HG02870 (cell line): Measurements from ENCODE around the gene SUSD2.
"Not testable (repeated sequence)": the region's sequence is repeated elsewhere in the genome, so short reads cannot be mapped to it uniquely, and the experiment has no call there.

Experiments
- ATAC-seq: cut with Tn5 transposase; IDR thresholded peaks from one replicate; pipeline ENCODE4 v1.9.1; 2021; ENCODE audit warnings: mild to moderate bottlenecking, moderate library complexity; ENCODE audit not compliant: unreplicated experiment

Gene SUSD2

DNA sequence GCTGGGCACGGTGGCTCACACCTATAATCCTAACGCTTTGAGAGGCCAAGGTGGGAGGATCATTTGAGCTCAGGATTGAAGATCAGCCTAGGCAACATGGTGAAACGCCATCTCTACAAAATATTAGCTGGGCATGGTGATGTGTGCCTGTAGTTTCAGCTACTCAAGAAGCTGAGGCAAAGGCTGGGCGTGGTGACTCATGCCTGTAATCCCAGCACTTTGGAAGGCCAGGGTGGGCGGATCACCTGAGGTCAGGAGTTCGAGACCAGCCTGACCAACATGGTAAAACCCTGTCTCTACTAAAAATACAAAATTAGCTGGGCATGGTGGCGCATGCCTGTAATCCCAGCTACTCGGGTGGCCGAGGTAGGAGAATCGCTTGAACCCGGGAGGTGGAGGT, 29.1 kb downstream of the SUSD2 start:
- not testable (repeated sequence) for ATAC-seq

DNA sequence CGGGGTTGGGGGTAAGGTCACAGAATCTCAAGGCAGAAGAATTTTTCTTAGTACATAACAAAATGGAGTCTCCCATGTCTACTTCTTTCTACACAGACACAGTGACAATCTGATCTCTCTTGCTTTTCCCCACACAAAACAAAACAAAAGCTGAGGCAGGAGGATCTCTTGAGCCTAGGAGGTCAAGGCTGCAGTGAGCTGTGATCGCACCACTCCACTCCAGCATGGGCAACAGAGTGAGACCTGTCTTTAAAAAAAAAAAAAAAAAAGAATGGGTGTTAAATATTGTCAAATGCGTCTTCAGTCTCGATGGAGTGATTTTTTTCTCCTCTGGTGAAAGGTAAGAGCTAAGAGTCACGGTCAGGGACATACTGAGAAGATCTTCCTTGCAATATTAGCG, 30.4 kb downstream of the SUSD2 start:
- ATAC-seq, result not testable (repeated sequence)

DNA sequence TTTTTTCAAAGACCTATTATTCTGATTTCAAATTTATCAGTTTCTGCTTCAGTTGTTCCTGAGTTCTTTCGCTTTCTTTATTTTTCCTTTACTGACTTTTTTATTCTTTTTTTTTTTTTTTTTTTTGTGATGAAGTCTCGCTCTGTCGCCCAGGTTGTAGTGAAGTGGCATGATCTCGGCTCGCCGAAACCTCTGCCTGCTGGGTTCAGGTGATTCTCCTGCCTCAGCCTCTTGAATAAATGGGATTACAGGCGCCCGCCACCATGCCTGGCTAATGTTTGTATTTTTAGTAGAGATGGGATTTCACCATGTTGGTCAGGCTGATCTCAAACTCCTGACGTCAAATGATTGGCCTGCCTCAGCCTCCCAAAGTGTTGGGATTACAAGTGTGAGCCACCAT, 31.8 kb downstream of the SUSD2 start:
- not testable (repeated sequence) for ATAC-seq

DNA sequence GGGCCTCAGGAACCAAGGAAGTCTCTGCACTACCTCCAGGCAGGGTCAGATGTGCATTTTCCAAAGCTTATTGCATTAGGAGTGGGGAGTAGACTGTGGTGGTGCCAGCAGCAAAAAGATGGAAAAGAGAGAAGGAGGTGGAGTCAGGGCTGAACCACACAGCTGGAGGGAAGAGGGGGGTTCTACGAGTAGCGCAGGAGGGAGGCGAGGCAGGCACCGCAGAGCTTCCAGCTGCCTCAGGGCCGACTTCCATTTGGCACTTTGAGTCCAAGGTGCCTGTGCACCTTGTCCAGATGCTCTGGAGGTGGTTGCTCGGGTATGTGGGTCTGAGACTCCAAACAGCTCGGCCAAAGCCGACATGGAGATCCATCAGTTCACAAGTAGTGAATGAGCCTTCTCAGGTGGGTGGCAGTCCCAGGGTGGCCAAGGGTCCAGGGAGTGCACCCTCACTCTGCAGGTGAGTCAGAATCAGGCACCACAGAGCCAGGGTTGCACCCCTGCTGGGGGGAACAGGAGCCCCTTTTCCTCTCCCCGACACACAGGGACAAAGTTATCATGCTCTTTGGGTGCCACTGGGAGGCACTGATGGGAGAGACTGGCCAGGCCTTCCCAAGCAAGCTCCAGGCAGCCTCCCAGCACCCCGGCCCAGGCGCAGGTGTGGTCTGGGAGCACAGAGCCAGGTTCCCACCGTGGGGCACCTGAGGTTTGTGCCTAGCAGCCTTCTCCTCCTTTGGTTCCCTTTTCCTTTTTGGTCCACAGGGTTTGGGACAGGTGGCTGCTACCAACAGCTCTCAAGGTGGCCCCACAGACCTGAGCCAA, 33.4 kb downstream of the SUSD2 start:
- ATAC-seq, result no peak

DNA sequence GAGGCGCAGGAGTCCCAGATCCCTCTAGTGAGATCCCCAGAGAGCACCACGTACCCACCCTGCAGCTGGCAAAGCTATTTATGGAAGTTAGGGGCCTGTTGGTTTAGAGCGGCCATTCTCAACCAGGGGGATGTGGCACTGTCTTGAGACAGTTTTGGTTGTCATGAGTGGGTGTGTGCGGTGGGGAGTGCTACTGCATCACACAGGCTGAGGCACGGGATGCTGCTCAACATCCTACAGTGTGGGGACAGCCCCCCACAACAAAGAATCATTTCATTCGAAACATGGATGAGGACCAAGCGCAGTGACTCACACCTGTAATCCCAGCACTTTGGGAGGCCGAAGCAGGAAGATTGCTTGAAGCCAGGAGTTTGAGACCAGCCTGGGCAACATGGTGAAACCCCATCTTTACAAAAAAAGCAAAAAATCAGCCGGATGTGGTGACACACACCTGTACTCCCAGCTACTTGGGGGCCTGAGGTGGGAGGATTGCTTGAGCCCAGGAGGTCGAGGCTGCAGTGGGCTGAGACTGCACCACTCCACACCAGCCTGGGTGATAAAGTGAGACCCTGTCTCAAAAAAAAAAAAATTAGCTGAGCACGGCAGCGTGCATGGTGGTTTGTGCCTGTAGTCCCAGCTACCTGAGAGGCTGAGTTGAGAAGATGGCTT, 35.4 kb downstream of the SUSD2 start:
- ATAC-seq, result no peak

DNA sequence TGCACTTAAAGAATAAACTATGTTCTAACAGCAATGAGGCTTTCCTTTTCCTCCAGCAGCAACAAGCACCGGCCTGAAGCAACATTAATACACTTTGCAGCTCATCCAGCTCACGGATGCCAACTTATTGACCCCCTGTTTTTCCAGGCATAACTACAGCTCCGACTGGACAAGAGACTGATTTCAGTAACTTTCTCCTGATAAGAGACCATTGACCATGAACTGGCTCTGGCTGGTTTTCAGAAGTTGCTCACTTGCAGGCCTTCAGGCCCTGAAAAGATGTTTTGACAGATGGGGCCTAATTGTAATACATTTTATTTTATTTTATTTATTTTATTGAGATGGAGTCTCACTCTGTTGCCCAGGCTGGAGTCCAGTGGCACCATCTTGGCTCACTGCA, 36.1 kb downstream of the SUSD2 start:
- no peak for ATAC-seq

DNA sequence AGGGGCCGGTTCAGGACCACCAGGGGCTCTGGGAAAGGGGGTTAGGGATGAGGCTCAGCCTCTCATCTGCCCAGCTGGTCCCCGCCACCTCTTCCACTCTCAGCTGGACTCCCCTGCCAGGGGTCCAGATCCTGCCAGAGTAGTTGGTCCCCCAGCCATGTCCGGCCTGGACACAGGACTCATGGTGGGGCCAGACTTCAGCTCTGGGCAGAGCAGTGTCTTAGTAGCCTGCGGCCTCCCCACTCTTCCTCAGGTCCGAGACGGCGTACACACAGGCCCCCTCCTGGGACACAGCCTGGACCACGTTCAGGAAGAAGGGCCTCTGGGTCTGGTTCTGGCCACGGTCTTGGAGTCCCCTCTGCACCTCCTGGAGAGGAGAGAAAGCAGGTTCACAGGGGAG, 38.5 kb downstream of the SUSD2 start:
- ATAC-seq, result no peak

DNA sequence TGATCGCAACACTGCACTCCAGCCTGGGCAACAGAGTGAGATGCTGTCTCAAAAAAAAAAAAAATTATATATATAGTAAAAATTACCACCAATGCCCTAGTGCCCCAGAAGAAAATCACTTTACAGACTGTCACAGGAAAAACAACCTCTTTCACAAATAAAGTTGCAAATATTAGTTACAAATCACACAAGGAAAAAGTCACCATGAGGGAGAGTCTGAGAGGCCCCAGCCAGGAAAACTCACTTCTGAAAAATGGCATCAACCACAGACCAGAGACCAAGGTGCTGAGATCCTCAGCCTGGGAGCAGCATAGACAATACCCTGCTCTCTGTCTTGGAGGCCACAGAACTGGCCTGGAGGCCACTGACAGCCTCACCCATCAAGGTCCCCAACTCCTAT, 43.2 kb downstream of the SUSD2 start:
- no peak for ATAC-seq

DNA sequence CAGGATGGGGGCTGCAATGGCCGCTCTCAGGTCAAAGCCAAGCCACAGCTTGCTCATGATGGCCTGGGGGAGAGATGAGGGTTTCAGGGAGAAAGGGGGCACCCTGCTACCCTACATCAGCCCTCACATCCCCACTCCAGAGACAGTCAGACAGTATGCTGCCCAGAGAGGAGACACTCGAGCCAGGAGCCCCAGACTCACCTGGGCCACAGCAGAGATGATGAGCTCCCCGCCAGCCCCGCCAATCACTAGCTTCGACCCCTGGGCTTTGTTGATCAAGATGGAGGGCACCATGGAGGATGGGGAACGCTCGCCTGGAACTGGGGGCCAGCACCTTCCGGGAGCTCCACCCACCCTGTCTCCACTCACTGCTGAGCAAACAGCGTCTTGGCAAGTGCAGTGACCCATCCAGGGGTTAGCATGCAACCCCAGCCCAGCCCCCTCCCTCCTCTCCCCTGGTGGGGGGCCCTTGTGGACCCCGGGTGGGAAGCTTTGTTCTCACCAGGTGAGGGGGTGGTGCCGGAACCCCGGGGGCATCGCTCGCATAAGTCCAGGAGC, 43.8 kb downstream of the SUSD2 start:
- ATAC-seq, result no peak

DNA sequence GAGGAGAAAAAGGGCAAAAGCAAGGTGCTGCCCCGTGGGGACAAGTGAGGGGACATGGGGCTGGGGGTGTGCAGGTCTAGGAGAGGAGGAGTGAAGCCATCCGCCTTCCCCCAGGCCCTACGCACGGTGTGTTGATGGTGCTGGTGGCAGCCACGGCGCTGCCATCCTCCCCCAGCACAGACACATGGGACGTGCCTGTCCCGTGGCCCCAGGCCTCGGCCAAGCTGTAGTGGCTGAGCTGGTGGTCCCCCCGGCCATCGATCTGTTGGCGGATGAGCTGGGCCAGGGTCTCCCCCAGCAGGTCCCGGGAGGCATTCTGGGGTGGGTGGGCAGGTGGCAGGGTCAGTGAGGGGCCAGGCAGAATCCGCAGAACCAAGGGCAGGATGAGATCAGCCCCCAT, 44.7 kb downstream of the SUSD2 start:
- ATAC-seq, result no peak

DNA sequence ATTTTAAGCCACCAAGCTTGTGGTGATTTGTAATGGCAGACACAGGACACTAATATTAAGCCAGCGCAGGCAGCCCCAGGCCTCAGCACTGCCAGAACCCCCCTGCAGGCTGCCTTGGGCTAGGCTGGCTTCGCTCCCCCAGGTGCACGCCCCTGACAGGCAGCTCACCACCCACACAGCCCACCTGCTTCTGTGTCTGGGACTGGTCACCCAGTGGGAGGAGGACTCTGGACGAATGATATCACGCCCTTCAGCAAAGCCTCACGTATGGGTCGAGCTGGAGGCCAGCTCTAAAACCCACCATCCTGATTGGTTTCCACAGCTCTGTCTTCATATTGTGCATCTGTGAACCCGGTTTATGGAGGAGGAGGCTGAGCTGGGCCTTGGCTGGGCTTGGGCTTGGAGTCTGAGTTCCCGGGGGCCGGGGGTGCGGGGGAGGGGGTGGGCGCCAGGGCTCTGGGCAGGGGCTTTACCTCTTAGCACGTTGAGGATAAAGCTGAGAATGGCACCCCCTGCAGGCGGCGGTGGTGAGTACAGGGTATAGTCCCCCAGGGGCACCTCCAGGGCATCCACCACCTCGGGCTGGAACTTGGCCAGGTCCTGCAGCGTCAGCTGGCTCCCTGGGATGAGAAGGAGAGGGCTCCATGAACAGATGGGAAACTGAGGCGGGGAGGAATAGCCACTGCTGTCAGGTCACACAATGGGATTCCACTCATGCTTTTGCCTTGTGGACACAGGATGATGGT, 49.8 kb downstream of the SUSD2 start:
- ATAC-seq, result no peak

DNA sequence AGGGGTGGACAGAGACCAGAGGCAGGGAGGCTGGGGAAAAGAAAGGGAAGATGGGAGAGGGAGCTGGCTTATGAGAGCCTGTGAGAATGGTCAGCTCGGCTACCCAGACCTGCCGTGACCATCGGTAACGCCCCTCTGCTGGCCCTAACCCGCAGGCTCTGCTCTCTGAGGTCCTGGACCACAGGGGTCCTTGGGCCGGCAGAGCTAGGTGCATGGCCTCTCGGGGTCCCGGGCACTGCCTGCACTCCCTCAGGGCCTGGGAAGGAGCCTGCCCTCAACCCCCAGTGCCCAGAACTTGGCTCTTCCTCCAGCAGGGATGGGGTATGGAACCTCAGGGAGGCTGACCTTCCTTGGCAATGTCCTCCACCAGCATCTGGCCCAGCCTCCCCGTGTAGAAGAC, 50.4 kb downstream of the SUSD2 start:
- ATAC-seq, result no peak

DNA sequence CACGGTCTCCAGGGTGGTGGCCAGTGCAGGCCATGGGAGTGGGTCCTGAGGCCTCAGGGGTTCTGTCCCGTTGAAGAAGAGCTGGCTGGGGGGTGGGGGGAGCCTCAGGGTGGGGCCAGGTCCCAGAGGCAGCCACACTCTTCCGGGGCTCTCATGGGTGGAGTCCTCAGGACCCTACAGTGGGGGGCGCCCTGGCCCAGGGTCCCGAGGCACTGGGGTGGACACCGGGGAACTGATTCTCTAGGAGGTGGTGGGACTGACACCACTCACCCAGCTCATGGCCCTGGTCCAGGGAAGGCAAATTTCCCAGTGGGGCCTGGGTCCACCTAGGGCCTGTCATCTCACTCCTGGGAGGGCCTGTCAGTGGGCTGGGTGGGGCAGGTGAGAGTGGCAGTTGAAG, 50.8 kb downstream of the SUSD2 start:
- no peak for ATAC-seq

DNA sequence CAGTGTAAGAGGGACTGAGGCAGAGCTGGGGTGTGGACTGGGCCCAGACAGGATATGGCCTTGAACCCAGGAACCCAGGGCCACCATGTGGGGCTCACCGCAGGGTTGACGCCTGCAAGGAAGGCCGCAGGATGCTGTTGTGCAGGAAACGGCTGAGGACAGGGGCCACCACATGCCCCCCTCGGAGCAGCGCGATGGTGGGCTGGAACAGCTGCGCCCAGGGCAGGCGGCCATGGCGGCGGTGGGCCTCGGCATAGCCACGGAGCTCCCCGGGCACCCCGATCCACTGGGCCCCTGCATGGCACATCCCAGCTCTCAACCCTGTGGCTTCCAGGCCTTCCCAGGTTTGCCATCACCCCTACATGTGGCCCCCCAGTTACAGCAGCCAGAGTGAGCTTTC, 51.4 kb downstream of the SUSD2 start:
- ATAC-seq, result no peak

DNA sequence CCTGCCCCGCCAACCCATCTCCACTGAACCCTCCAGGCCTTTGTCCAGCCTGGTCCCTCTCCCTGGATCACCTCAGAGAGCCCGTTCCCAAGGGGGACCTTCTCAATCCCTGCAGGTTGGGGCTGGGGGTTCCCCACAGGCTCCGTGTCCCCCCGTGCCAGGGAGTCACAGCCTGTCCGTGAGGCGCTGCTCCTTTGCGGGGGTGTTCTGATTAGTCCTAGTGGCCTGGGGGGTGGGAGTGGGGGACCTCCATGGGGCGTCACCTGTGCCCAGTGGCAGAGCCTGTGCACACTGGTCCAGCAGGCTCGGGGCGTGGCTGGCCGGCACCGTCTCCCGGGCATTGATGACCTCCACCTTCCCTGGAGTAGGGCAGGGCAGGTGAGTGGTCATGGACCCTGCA, 51.9 kb downstream of the SUSD2 start:
- ATAC-seq, result no peak

DNA sequence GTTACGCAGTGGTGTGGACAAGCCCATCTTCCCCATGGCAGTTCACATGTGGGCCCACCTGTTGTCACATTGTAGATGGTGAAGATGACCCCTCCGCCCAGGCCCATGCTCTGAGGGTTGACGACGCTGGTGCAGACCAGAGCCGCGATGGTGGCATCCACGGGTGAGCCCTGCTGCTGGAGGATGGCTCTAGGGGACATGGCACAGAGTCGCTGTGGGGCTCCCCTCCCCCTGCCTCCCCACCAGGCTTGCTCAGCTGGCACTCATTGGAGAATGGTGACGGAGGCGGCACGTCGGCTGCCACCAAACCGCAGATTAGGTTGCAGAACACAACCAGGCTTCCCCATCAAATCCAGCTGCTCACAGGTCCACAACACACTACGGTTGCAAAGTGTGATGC, 52.5 kb downstream of the SUSD2 start:
- ATAC-seq, result no peak

DNA sequence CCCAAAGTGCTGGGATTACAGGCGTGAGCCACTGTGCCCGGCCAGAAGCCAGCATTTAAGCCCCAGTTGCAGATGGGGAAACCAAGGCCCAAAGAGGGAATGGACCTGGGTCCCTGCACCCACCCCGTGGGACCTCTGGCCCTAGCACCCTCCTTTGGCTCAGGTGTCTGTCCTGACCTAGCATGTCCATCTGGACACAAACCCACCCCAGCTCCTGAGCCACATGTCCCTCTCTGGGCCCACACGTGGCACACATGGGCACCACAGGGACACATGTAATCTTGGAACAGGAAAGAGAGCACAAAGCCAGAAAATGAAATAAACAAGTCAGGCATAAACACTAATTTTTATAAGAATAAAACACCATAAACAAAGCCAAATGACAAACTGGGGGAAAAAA, 54.0 kb downstream of the SUSD2 start:
- no peak for ATAC-seq

DNA sequence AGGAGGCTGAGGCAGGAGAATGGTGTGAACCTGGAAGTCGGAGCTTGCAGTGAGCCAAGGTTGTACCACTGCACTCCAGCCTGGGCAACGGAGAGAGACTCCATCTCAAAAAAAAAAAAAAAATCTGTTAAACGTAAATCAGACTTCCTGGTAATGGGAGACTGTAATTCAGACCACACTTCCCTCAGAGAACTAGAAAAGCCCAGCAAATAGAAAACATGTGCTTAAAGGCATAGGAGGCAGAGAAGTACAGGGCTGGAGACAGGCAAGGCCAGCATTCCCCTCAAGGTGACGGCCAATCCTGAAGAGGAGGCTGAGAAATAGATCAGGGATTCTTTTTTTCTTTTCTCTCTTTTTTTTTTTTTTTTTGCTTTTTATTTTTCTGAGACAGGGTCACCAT, 55.4 kb downstream of the SUSD2 start:
- no peak for ATAC-seq

DNA sequence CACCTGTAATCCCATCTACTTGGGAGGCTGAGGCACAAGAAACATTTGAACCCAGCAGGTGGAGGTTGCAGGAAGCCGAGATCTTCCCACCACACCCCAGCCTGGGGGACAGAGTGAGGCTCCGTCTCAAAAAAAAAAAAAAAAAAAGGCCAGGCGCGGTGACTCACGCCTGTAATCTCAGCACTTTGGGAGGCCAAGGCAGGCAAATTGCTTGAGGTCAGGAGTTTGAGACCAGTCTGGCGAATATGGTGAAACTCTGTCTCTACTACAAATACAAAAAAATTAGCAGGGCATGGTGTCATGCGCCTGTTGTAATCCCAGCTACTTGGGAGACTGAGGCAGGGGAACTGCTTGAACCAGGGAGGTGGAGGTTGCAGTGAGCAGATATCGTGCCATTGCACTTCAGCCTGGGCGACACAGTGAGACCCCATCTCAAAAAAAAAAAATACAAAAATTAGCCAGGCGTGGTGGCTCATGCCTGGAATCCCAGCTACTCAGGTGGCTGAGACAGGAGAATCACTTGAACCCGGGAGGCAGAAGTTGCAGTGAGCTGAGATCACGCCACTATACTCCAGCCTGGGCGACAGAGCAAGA, 56.9 kb downstream of the SUSD2 start:
- ATAC-seq, result not testable (repeated sequence)
